Cardiac atrium fibroblast (primary cell): Measurements from ENCODE around the gene PRKAR2B. TPM values are rescaled to one million over a fixed set of nuclear protein-coding genes. Genes with fewer than 3 reads are reported as not detected.

Experiments
- total RNA-seq: library from RNA; depleted of rRNA; stranded (reverse); fragments of >200 nt; gene quantifications from 2 replicates; pipeline ENCODE4 v1.2.3, GENCODE V29; 2015

PRKAR2B gene
- total RNA-seq: 0.54 and 1.3 TPM in 2 replicates

GRCh38 chr7:107044347-107045194 lies at the start of gene PRKAR2B:
PRKAR2B (plus strand) TSS chr7:107044705; CDS start chr7:107044908, 203 bp downstream.

GRCh38 chr7:107168233-107169119 lies 124.0 kb downstream of the PRKAR2B start, which contains the start of gene HBP1:
HBP1 (plus strand) TSS chr7:107169003; CDS start chr7:107179894, 10,891 bp downstream.

Other genes with a start within 250 kb of the PRKAR2B start
- under 0.01 and 1.1 TPM in 2 replicates for gene PIK3CG, start 179.4 kb upstream of the PRKAR2B start, total RNA-seq
- gene HBP1, start 124.3 kb downstream of the PRKAR2B start, total RNA-seq: 64.2 and 68.6 TPM in 2 replicates